ENCODE results near the gene ANAPC13.

Gene ANAPC13

GRCh38 chr3:134447351-134447750 lies 38.4 kb downstream of the ANAPC13 start:
- no peak overlapping the region for H2BK120ac ChIP-seq (ENCODE audit: insufficient read depth, low read length, poor library complexity)
- DNase-seq = no peak
- no CpG with 5 or more reads among the region's 1 CpG for WGBS (ENCODE audit: extremely low coverage, insufficient coverage, insufficient read length)

GRCh38 chr3:134446800-134447199 lies 39.0 kb downstream of the ANAPC13 start:
- Histone ChIP-seq H3K18ac (ENCODE audit: low read length) (no peak overlapping the region), H3K4me3 (ENCODE audit: low read depth, low read length) (no peak overlapping the region), H3K9ac (ENCODE audit: low read length) (no peak overlapping the region), H3K4me2 (ENCODE audit: low read length) (no peak overlapping the region), H3K36me3 (ENCODE audit: control insufficient read depth in 1 of 2, insufficient read depth in 2 of 2, low read length in 2 of 2) (no peaks in the 10 kb centered on the region), H4K91ac (ENCODE audit: low read depth, low read length) (peak overlapping the region; percentile 43), H3K27me3 (ENCODE audit: insufficient read depth, low read length) (no peaks in the 10 kb centered on the region), H3K9me3 (ENCODE audit: insufficient read depth, low read depth, low read length) (no peaks in the 10 kb centered on the region), H2BK120ac (ENCODE audit: insufficient read depth, low read length, poor library complexity) (peak overlapping the region; percentile 20), H3K27ac (ENCODE audit: low read depth, low read length) (no peak overlapping the region), H2AFZ (ENCODE audit: insufficient read depth, low read length, poor library complexity) (no peak overlapping the region), H2AK5ac (ENCODE audit: low read length) (peak overlapping the region; percentile 12), H3K14ac (ENCODE audit: low read length) (peak overlapping the region; percentile 38), H3K79me2 (ENCODE audit: control insufficient read depth, insufficient read depth, low read length, poor library complexity) (no peaks in the 10 kb centered on the region), H3K23ac (ENCODE audit: low read length) (no peak overlapping the region), H2BK12ac (ENCODE audit: low read length) (peak overlapping the region; percentile 71), H3K4me1 (ENCODE audit: control insufficient read depth in 1 of 2, insufficient read depth in 2 of 2, low read length in 2 of 2) (peaks cover 0 to 6% of the 10 kb centered on the region in 2 experiments), H4K12ac (ENCODE audit: low read depth, low read length) (no peak overlapping the region), H2BK5ac (ENCODE audit: low read depth, low read length, poor library complexity) (no peak overlapping the region), H3K79me1 (ENCODE audit: low read length) (peaks cover 2% of the 10 kb centered on the region), H4K8ac (ENCODE audit: low read depth, low read length) (no peak overlapping the region), H3K4ac (ENCODE audit: low read depth, low read length) (no peak overlapping the region)
- WGBS (ENCODE audit: extremely low coverage, insufficient coverage, insufficient read length) = no CpG with 5 or more reads among the region's 3 CpGs
- no peak for DNase-seq

More at GRCh38 chr3:134447351-134447750, 38.4 kb downstream of the ANAPC13 start:
- no peak overlapping the region for H3K14ac ChIP-seq (ENCODE audit: low read length)
- H3K9me3 ChIP-seq (ENCODE audit: insufficient read depth, low read depth, low read length) = no peaks in the 10 kb centered on the region
- no peak overlapping the region for H4K91ac ChIP-seq (ENCODE audit: low read depth, low read length)
- no peak overlapping the region for H2AFZ ChIP-seq (ENCODE audit: insufficient read depth, low read length, poor library complexity)
- no peak overlapping the region for H2AK5ac ChIP-seq (ENCODE audit: low read length)
- H3K79me1 ChIP-seq (ENCODE audit: low read length) = peaks cover 2% of the 10 kb centered on the region
- H4K8ac ChIP-seq (ENCODE audit: low read depth, low read length) = no peak overlapping the region
- H3K23ac ChIP-seq (ENCODE audit: low read length) = no peak overlapping the region
- no peaks in the 10 kb centered on the region for H3K79me2 ChIP-seq (ENCODE audit: control insufficient read depth, insufficient read depth, low read length, poor library complexity)
- no peaks in the 10 kb centered on the region for H3K36me3 ChIP-seq (ENCODE audit: control insufficient read depth in 1 of 2, insufficient read depth in 2 of 2, low read length in 2 of 2)
- H2BK12ac ChIP-seq (ENCODE audit: low read length) = peak overlapping the region; percentile 19
- no peak overlapping the region for H3K9ac ChIP-seq (ENCODE audit: low read length)
- no peak overlapping the region for H3K4me3 ChIP-seq (ENCODE audit: low read depth, low read length)
- H3K4me1 ChIP-seq (ENCODE audit: control insufficient read depth in 1 of 2, insufficient read depth in 2 of 2, low read length in 2 of 2) = peaks cover 0 to 6% of the 10 kb centered on the region in 2 experiments
- H3K18ac ChIP-seq (ENCODE audit: low read length) = no peak overlapping the region
- H3K4ac ChIP-seq (ENCODE audit: low read depth, low read length) = no peak overlapping the region
- H2BK5ac ChIP-seq (ENCODE audit: low read depth, low read length, poor library complexity) = no peak overlapping the region
- H4K12ac ChIP-seq (ENCODE audit: low read depth, low read length) = no peak overlapping the region
- no peak overlapping the region for H3K4me2 ChIP-seq (ENCODE audit: low read length)
- no peaks in the 10 kb centered on the region for H3K27me3 ChIP-seq (ENCODE audit: insufficient read depth, low read length)
- H3K27ac ChIP-seq (ENCODE audit: low read depth, low read length) = no peak overlapping the region

- no CpG with 5 or more reads among the region's 1 CpG for WGBS (ENCODE audit: extremely low coverage, insufficient coverage, insufficient read length)
- H3K23ac ChIP-seq (ENCODE audit: low read length) = no peak overlapping the region
- no peak overlapping the region for H3K4ac ChIP-seq (ENCODE audit: low read depth, low read length)
- no peak overlapping the region for H2AK5ac ChIP-seq (ENCODE audit: low read length)
- H2BK12ac ChIP-seq (ENCODE audit: low read length) = no peak overlapping the region
- no peak overlapping the region for H3K27ac ChIP-seq (ENCODE audit: low read depth, low read length)
- no peak overlapping the region for H2AFZ ChIP-seq (ENCODE audit: insufficient read depth, low read length, poor library complexity)
- H2BK5ac ChIP-seq (ENCODE audit: low read depth, low read length, poor library complexity) = no peak overlapping the region
- peak; percentile 61 to 81 for DNase-seq
- H4K8ac ChIP-seq (ENCODE audit: low read depth, low read length) = no peak overlapping the region
- H3K9me3 ChIP-seq (ENCODE audit: insufficient read depth, low read depth, low read length) = no peaks in the 10 kb centered on the region
- H4K12ac ChIP-seq (ENCODE audit: low read depth, low read length) = no peak overlapping the region
- no peak overlapping the region for H3K4me2 ChIP-seq (ENCODE audit: low read length)
- H3K4me3 ChIP-seq (ENCODE audit: low read depth, low read length) = no peak overlapping the region
- no peak overlapping the region for H2BK120ac ChIP-seq (ENCODE audit: insufficient read depth, low read length, poor library complexity)
- H3K18ac ChIP-seq (ENCODE audit: low read length) = no peak overlapping the region
- no peaks in the 10 kb centered on the region for H3K79me2 ChIP-seq (ENCODE audit: control insufficient read depth, insufficient read depth, low read length, poor library complexity)
- H3K79me1 ChIP-seq (ENCODE audit: low read length) = peaks cover 2% of the 10 kb centered on the region
- peaks cover 4 to 8% of the 10 kb centered on the region in 2 experiments for H3K4me1 ChIP-seq (ENCODE audit: control insufficient read depth in 1 of 2, insufficient read depth in 2 of 2, low read length in 2 of 2)
- H3K9ac ChIP-seq (ENCODE audit: low read length) = no peak overlapping the region
- no peak overlapping the region for H3K14ac ChIP-seq (ENCODE audit: low read length)
- H3K27me3 ChIP-seq (ENCODE audit: insufficient read depth, low read length) = no peaks in the 10 kb centered on the region
- no peak overlapping the region for H4K91ac ChIP-seq (ENCODE audit: low read depth, low read length)
- no peaks in the 10 kb centered on the region for H3K36me3 ChIP-seq (ENCODE audit: control insufficient read depth in 1 of 2, insufficient read depth in 2 of 2, low read length in 2 of 2)
Observed at GRCh38 chr3:134445636-134446035, 40.1 kb downstream of the ANAPC13 start.

GRCh38 chr3:134445095-134445494 lies 40.7 kb downstream of the ANAPC13 start:
- H2AK5ac ChIP-seq (ENCODE audit: low read length) = no peak overlapping the region
- peaks cover 2% of the 10 kb centered on the region for H3K79me1 ChIP-seq (ENCODE audit: low read length)
- H3K4ac ChIP-seq (ENCODE audit: low read depth, low read length) = no peak overlapping the region
- H3K4me1 ChIP-seq (ENCODE audit: control insufficient read depth in 1 of 2, insufficient read depth in 2 of 2, low read length in 2 of 2) = peaks cover 4 to 7% of the 10 kb centered on the region in 2 experiments
- no peak overlapping the region for H2BK12ac ChIP-seq (ENCODE audit: low read length)
- H3K9me3 ChIP-seq (ENCODE audit: insufficient read depth, low read depth, low read length) = no peaks in the 10 kb centered on the region
- H3K27me3 ChIP-seq (ENCODE audit: insufficient read depth, low read length) = no peaks in the 10 kb centered on the region
- H3K79me2 ChIP-seq (ENCODE audit: control insufficient read depth, insufficient read depth, low read length, poor library complexity) = no peaks in the 10 kb centered on the region
- no peak overlapping the region for H2AFZ ChIP-seq (ENCODE audit: insufficient read depth, low read length, poor library complexity)
- no peak overlapping the region for H3K23ac ChIP-seq (ENCODE audit: low read length)
- no peak overlapping the region for H3K4me2 ChIP-seq (ENCODE audit: low read length)
- H3K18ac ChIP-seq (ENCODE audit: low read length) = no peak overlapping the region
- no peak overlapping the region for H4K8ac ChIP-seq (ENCODE audit: low read depth, low read length)
- H3K9ac ChIP-seq (ENCODE audit: low read length) = no peak overlapping the region
- no peak overlapping the region for H3K27ac ChIP-seq (ENCODE audit: low read depth, low read length)
- no peak overlapping the region for H4K91ac ChIP-seq (ENCODE audit: low read depth, low read length)
- no peaks in the 10 kb centered on the region for H3K36me3 ChIP-seq (ENCODE audit: control insufficient read depth in 1 of 2, insufficient read depth in 2 of 2, low read length in 2 of 2)
- no peak overlapping the region for H3K14ac ChIP-seq (ENCODE audit: low read length)
- no peak for DNase-seq
- H2BK5ac ChIP-seq (ENCODE audit: low read depth, low read length, poor library complexity) = no peak overlapping the region
- no CpG with 5 or more reads among the region's 1 CpG for WGBS (ENCODE audit: extremely low coverage, insufficient coverage, insufficient read length)
- H2BK120ac ChIP-seq (ENCODE audit: insufficient read depth, low read length, poor library complexity) = no peak overlapping the region
- no peak overlapping the region for H4K12ac ChIP-seq (ENCODE audit: low read depth, low read length)
- no peak overlapping the region for H3K4me3 ChIP-seq (ENCODE audit: low read depth, low read length)

Data from trophoblast cell (in vitro differentiated cells and primary cell).